Measurements from ENCODE around the gene ANKZF1.

Gene ANKZF1

GRCh38 chr2:219220652-219221402 lies 8.8 kb upstream of the ANKZF1 start:
- no peak for TF ChIP-seq CTCF (IDR thresholded peaks at IDR 0.05; ENCODE audit: low read depth, low read length, missing control alignments)
- no peak overlapping the region for H3K4me3 ChIP-seq (replicated peaks; ENCODE audit: low read depth, low read length)
- no peak for DNase-seq (ENCODE audit: extremely low read depth, low read depth)

- no peak for DNase-seq (ENCODE audit: extremely low read depth, low read depth)
- no peak overlapping the region for H3K4me3 ChIP-seq (replicated peaks; ENCODE audit: low read depth, low read length)
- no peak for TF ChIP-seq CTCF (IDR thresholded peaks at IDR 0.05; ENCODE audit: low read depth, low read length, missing control alignments)
Measured at GRCh38 chr2:219221957-219222518, 7.6 kb upstream of the ANKZF1 start.

GRCh38 chr2:219223831-219224610 lies 5.6 kb upstream of the ANKZF1 start:
- TF ChIP-seq CTCF (IDR thresholded peaks at IDR 0.05; ENCODE audit: low read depth, low read length, missing control alignments): no peak
- DNase-seq (ENCODE audit: extremely low read depth, low read depth): no peak
- H3K4me3 ChIP-seq (replicated peaks; ENCODE audit: low read depth, low read length): no peak overlapping the region

- TF ChIP-seq CTCF (IDR thresholded peaks at IDR 0.05; ENCODE audit: low read depth, low read length, missing control alignments): no peak
- DNase-seq (ENCODE audit: extremely low read depth, low read depth): no peak
Measured at GRCh38 chr2:219225350-219225749, 4.3 kb upstream of the ANKZF1 start.

GRCh38 chr2:219228041-219228910 lies 1.3 kb upstream of the ANKZF1 start:
- peak overlapping the region; percentile 89 for H3K4me3 ChIP-seq (replicated peaks; ENCODE audit: low read depth, low read length)
- no peak for TF ChIP-seq CTCF (IDR thresholded peaks at IDR 0.05; ENCODE audit: low read depth, low read length, missing control alignments)
- DNase-seq (ENCODE audit: extremely low read depth, low read depth): no peak

More at GRCh38 chr2:219225350-219225749, 4.3 kb upstream of the ANKZF1 start:
- H3K4me3 ChIP-seq (replicated peaks; ENCODE audit: low read depth, low read length): no peak overlapping the region

GRCh38 chr2:219228911-219229304 lies 698 bp upstream of the ANKZF1 start:
- TF ChIP-seq CTCF (IDR thresholded peaks at IDR 0.05; ENCODE audit: low read depth, low read length, missing control alignments): no peak
- H3K4me3 ChIP-seq (replicated peaks; ENCODE audit: low read depth, low read length): peak overlapping the region; percentile 89
- DNase-seq (ENCODE audit: extremely low read depth, low read depth): no peak

All from HFF-Myc (cell line).